MM.1S (cell line): ENCODE data around the gene KIF7.

Experiments
- EZH2 ChIP-seq: fragments of 300-600 bp; sonication (generic); optimal IDR thresholded peaks from 2 replicates; pipeline ENCODE3; 2017; ENCODE audit warnings: low read depth, mild to moderate bottlenecking, antibody characterized with exemption, low read length, mixed read lengths
- EZH2phosphoT487 ChIP-seq: fragments of 300-600 bp; sonication (generic); IDR thresholded peaks from 2 replicates; pipeline ENCODE4 v1.6.1; 2018; ENCODE audit warnings: antibody characterized with exemption, low read length
- TF ChIP-seq, protein P1 (sequence below): fragments of 300-600 bp; sonication (generic); IDR thresholded peaks from 2 replicates; pipeline ENCODE4 v1.5.1; 2016; ENCODE audit warnings: antibody characterized with exemption, low read length, mixed read lengths

DNA sequence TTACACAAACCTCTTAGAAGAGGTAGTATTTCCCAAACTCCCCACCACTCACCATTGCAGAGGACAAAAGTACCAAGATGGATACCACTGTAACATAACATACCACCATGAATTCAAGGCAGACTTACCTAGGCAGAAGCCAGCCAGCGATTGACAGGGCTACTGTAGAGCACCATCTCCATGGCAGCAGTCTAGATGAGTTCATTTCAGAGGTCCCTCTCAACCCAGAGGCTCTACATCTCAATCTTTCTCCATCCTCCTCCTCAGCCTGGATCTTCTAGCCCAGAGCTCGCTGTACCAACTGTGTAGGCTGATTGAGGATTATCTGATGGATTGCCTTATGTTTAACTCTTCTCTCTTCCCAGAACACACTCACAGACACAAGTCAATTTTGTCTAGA, 25.9 kb upstream of the KIF7 start:
- TF ChIP-seq EZH2 = no peak
- TF ChIP-seq, protein P1, sequence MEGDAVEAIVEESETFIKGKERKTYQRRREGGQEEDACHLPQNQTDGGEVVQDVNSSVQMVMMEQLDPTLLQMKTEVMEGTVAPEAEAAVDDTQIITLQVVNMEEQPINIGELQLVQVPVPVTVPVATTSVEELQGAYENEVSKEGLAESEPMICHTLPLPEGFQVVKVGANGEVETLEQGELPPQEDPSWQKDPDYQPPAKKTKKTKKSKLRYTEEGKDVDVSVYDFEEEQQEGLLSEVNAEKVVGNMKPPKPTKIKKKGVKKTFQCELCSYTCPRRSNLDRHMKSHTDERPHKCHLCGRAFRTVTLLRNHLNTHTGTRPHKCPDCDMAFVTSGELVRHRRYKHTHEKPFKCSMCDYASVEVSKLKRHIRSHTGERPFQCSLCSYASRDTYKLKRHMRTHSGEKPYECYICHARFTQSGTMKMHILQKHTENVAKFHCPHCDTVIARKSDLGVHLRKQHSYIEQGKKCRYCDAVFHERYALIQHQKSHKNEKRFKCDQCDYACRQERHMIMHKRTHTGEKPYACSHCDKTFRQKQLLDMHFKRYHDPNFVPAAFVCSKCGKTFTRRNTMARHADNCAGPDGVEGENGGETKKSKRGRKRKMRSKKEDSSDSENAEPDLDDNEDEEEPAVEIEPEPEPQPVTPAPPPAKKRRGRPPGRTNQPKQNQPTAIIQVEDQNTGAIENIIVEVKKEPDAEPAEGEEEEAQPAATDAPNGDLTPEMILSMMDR = no peak
- no peak for TF ChIP-seq EZH2phosphoT487
